IPS DF 6.9 (cell line): ENCODE measurements around the gene TANC1.

Source experiments
- DNase-seq: peaks from one replicate; pipeline ENCODE4 v3.0.0-alpha.2; 2013; ENCODE audit warnings: low read depth, low spot score
- H3K27ac ChIP-seq: one replicate; pipeline ENCODE4 v1.5.1; 2013; ENCODE audit warnings: low read length, control low read depth
- H3K27me3 ChIP-seq: 2 replicates; pipeline ENCODE4 v1.6.1; 2013; ENCODE audit warnings: mild to moderate bottlenecking, low read length; ENCODE audit not compliant: control insufficient read depth, insufficient read depth
- H3K36me3 ChIP-seq: 2 replicates; pipeline ENCODE4 v1.6.1; 2013; ENCODE audit warnings: low read length; ENCODE audit not compliant: control insufficient read depth, insufficient read depth
- H3K4me1 ChIP-seq: 2 replicates; pipeline ENCODE4 v1.6.1; 2013; ENCODE audit warnings: low read length; ENCODE audit not compliant: control insufficient read depth, insufficient read depth
- H3K4me3 ChIP-seq: 2 replicates; pipeline ENCODE4 v1.5.1; 2013; ENCODE audit warnings: mild to moderate bottlenecking, low read length
- H3K9me3 ChIP-seq: 2 replicates; pipeline ENCODE4 v1.6.1; 2013; ENCODE audit warnings: low read length, inconsistent platforms; ENCODE audit not compliant: control insufficient read depth, insufficient read depth
- WGBS: extraction: QIAGEN DNeasy Blood & Tissue Kit; methylation state at CpG from one replicate; pipeline ENCODE4 v1.1.7; 2013; ENCODE audit warnings: mixed read lengths, missing lambda C conversion rate; ENCODE audit not compliant: insufficient read length, insufficient coverage; 5-methylcytosine and 5-hydroxymethylcytosine counted together

The TANC1 gene

DNA sequence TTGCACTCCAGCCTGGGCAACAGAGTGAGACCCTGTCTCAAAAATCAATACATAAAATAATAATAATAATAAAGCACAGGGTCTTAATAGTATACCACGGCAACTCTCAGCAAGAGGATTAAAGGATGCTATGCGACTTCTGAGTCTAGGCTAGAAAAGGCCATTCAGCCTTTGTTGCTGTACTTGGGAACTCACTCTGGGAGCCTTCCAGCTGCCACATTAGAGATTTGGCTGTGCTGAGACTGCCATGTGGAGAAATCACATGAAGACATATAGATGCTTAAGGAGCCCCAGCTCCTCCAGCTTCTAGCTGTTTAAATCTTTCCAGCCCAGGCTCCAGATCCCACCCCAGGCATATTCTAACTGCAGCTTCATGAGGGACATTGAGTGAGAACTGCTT is 8.2 kb upstream of the TANC1 start:
- H3K4me1 ChIP-seq = no peaks in the 10 kb centered on the region
- no CpG with 5 or more reads among the region's 2 CpGs for WGBS
- no peak overlapping the region for H3K4me3 ChIP-seq
- no peak for DNase-seq
- H3K36me3 ChIP-seq = no peaks in the 10 kb centered on the region
- no peak overlapping the region for H3K27ac ChIP-seq
- no peaks in the 10 kb centered on the region for H3K9me3 ChIP-seq
- H3K27me3 ChIP-seq = no peaks in the 10 kb centered on the region

DNA sequence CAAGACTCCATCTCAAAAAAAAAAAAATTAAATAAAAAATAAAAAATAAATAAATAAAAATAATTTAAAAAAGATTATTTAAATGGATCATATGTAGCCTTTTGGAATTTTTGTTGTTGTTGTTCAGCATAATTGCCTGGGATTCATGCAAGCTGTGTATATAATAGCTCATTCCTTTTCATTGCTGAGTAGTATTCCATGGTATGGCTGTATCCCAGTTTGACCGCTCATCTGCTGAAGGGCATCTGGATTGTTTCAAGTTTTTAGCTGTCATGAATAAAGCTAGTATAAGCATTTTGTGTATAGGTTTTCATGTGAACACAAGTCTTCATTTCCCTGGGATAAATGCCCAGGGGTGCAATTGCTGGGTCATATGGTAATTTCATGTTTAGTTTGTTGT is 6.4 kb upstream of the TANC1 start:
- no CpG with 5 or more reads among the region's 1 CpG for WGBS
- no peaks in the 10 kb centered on the region for H3K36me3 ChIP-seq
- no peaks in the 10 kb centered on the region for H3K9me3 ChIP-seq
- H3K27me3 ChIP-seq = no peaks in the 10 kb centered on the region
- no peak overlapping the region for H3K27ac ChIP-seq
- H3K4me1 ChIP-seq = no peaks in the 10 kb centered on the region
- DNase-seq = no peak
- H3K4me3 ChIP-seq = no peak overlapping the region

DNA sequence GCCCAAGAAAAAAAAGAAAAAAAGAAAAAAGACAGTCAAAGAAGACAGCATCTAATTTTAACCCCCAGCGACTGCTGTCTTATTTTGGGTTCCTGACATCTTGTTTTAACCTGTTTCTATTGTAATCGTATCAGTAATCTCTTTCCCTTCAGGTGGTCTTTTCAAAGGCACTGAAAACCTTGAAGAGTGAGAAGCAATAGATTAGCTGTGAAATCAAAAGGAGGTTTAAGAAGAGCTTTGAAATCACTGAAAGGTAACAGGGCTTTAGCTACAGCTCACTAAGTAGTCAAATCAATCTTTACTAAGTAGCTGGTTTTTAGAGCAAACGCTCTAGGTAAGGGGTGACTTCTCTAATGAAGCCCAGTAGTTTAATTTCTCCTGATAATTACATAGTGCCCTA is 5.4 kb upstream of the TANC1 start:
- no peaks in the 10 kb centered on the region for H3K9me3 ChIP-seq
- H3K27ac ChIP-seq = no peak overlapping the region
- no peaks in the 10 kb centered on the region for H3K4me1 ChIP-seq
- no peak for DNase-seq
- H3K27me3 ChIP-seq = peaks cover 1% of the 10 kb centered on the region; the same call in 1 of the 2 replicates
- WGBS = no CpG with 5 or more reads among the region's 3 CpGs
- H3K36me3 ChIP-seq = no peaks in the 10 kb centered on the region
- H3K4me3 ChIP-seq = no peak overlapping the region

DNA sequence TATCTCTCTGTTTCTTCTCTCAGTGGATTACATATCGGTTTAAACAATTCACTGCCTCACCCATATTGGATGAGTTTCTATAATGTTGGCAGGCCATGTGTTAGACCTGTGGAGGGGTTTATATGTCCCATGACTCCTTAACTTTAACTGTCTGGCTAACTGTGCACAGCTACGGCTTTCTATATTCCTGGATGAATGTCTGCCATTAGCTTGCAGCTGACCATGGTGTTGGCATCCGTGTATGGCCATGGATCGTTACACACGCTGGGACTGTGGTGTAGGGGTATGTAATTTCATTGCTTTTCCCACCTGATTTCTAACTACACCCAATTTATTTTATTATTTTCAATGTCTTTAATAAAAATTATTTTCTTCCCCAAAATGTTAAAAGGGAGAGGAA is 3.3 kb upstream of the TANC1 start:
- Histone ChIP-seq H3K36me3 (no peaks in the 10 kb centered on the region), H3K27ac (no peak overlapping the region), H3K27me3 (peaks cover 7% of the 10 kb centered on the region; the same call in 1 of the 2 replicates), H3K9me3 (no peaks in the 10 kb centered on the region), H3K4me3 (no peak overlapping the region), H3K4me1 (no peaks in the 10 kb centered on the region)
- DNase-seq = no peak
- no CpG with 5 or more reads among the region's 5 CpGs for WGBS

DNA sequence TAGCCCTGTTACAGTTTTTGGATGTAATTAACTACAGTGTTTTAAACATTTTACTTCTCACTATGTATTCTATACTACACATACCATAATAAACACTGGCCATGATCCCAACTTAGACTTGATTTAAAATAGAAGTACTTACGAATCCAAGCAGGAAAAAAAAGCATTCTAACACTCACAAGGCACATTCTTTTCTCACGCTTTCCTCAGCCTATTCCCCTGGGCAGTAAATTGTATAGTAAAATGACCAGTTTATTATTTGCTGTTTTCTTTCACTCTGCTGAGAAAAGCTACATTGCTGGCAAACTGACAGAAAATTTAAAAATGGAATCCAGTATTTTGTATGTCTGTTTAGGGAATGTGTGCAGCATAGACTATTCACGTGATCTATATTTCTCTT is 2.8 kb upstream of the TANC1 start:
- WGBS = no CpG with 5 or more reads among the region's 3 CpGs
- peaks cover 12% of the 10 kb centered on the region; the same call in 1 of the 2 replicates for H3K27me3 ChIP-seq
- DNase-seq = no peak

DNA sequence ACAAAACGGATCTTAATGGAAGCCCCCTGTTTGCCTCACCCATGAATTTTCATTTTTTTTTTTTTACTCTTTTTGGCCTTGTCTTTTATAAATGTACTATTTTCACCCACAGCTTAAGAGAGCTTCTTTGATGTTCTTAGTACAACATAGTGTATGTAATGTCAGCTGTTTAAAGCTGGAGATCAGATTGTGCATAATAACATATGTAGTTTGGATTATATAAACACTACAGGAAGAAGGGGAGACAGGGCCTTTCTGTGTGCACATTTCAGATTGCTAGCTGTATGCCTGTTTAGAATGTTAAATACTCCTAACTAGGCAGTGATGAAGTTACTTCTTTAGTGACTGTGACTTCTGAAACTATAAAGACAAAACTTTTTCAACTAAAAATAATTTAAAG is 2.1 kb upstream of the TANC1 start:
- no peak overlapping the region for H3K4me3 ChIP-seq
- H3K4me1 ChIP-seq = no peaks in the 10 kb centered on the region
- no peak for DNase-seq
- WGBS = no CpG with 5 or more reads among the region's 1 CpG
- peaks cover 13% of the 10 kb centered on the region; the same call in 1 of the 2 replicates for H3K27me3 ChIP-seq
- H3K27ac ChIP-seq = no peak overlapping the region
- H3K9me3 ChIP-seq = no peaks in the 10 kb centered on the region
- no peaks in the 10 kb centered on the region for H3K36me3 ChIP-seq

More for the DNA sequence above, 2.8 kb upstream of the TANC1 start:
- Histone ChIP-seq H3K9me3 (no peaks in the 10 kb centered on the region), H3K4me3 (no peak overlapping the region), H3K27ac (no peak overlapping the region), H3K4me1 (no peaks in the 10 kb centered on the region), H3K36me3 (no peaks in the 10 kb centered on the region)

DNA sequence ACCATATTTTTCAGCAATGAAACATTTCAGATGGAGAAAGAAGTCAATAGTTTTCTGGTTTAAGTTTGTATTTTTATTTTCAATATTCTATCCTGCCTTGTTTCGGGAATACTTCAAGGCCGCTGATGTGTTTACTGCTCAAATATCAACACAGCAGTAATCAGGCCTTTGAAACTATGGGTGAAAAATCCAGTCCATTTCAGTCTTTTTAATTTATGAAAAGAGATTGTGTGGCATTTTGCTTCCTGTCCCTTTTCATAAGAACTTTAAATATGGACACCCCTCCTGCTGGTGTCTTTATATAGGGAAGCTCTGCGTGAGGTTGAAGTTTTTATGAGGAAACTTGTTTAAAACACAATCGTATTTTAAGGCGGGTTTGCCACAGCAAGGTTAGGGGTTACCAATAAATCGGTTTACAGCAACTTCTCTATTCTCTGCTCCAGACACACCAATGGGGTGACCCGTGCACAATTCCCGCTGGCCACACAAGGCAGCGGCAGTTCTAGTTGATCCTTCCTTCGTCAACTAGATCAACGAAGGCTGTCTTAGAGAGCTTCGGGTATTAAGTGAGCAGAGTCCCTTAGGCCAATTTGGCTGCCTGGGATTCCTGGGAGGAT is 1.2 kb upstream of the TANC1 start:
- H3K4me1 ChIP-seq = no peaks in the 10 kb centered on the region
- peak overlapping the region; percentile 61; the same call in 1 of the 2 replicates for H3K4me3 ChIP-seq
- H3K36me3 ChIP-seq = no peaks in the 10 kb centered on the region
- no peaks in the 10 kb centered on the region for H3K9me3 ChIP-seq
- peaks cover 13% of the 10 kb centered on the region; the same call in 1 of the 2 replicates for H3K27me3 ChIP-seq
- no peak overlapping the region for H3K27ac ChIP-seq
- DNase-seq = no peak
- WGBS = no CpG with 5 or more reads among the region's 12 CpGs

DNA sequence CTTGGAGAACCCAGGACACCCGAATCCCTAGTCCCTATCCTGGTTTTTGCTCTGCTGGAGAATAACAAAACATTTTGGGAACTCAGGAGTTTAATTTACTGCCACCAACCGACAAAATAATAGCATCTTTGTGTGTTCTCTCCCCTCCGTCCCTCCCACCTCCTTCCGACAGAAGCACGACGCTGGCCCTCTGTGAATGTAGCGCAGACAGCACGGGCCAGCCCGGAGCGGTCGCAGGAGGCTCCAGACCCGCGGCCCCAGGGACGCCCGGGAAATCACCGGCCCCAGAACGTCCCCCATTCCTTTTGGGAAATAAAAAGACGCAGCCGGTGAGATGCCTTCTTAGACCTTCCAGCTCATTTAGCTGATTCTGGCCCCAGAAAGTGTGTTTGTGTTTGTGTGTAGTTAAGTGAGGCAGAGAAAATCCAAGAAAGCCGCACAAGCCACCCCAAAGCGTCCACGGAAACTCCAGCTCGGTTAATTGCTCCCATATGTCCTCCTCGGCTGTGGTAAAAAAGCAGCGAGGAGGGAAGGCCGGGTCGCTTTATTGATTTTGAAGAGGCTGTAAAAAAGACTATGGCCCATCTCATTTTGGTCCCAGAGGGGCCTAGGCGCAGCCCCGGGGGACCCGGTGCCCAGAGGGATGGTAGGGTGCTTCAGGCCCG is 577 bp upstream of the TANC1 start:
- no peaks in the 10 kb centered on the region for H3K36me3 ChIP-seq
- H3K4me1 ChIP-seq = no peaks in the 10 kb centered on the region
- WGBS = no CpG with 5 or more reads among the region's 31 CpGs
- peak overlapping the region; percentile 61; the same call in 1 of the 2 replicates for H3K4me3 ChIP-seq
- H3K9me3 ChIP-seq = no peaks in the 10 kb centered on the region
- H3K27ac ChIP-seq = no peak overlapping the region
- peaks cover 13% of the 10 kb centered on the region; the same call in 1 of the 2 replicates for H3K27me3 ChIP-seq
- DNase-seq = no peak

DNA sequence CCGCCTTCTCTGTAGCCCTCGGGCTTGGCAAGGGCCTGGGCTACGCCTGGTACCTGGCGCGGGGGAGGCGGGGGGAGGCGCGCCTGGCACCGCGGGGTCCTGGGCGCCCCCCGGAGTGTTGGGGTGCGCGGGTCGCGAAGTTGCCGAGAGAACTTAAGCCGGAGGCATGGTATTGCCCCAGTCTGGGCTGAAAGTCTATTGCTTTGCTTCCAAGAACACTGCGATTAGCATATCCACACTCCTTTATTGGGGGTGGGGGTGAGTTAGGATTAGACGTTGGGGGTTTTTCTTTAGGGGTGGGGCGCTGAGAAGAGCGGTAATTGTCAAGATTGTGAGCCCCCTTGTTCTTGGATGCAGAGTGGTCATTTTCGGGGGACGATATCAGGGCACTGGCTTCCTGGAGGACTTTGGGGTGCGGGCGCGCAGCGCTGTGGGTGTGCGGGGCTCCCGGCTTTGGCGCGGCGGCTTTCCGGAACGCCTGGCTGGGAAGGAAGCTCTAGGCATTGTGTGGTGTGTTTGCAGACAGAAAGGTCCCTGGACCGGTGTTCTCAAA is 798 bp downstream of the TANC1 start:
- peak overlapping the region; percentile 61; the same call in 1 of the 2 replicates for H3K4me3 ChIP-seq
- no peak overlapping the region for H3K27ac ChIP-seq
- DNase-seq = no peak
- peaks cover 13% of the 10 kb centered on the region; the same call in 1 of the 2 replicates for H3K27me3 ChIP-seq
- no peaks in the 10 kb centered on the region for H3K4me1 ChIP-seq
- no CpG with 5 or more reads among the region's 36 CpGs for WGBS
- no peaks in the 10 kb centered on the region for H3K36me3 ChIP-seq
- H3K9me3 ChIP-seq = no peaks in the 10 kb centered on the region

DNA sequence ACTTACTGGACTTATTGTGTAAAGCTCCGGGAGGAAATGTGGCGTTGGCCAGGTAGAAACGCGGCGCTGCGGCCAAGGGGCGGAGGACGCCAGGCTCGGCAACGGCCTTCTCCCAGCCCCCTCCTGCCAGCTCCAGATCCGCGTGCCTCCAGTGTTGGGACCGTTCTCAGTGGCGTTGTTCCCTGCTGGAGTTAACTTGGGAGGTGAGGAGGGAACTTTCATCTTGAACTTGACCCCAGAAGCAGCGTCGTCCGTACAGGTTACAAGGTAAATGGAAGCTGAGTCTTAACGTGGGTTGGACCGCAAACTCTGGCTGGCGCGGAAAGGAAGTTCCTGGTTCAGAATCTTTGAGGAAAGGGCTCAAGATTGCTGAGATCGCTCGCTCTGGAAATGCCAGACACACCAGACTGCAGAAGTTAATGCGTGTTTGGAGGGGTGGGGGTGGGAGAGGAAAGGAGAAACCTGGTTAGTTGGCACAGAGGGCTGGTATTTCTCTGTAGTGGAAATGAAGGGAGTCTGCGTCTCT is 1.3 kb downstream of the TANC1 start:
- H3K4me1 ChIP-seq = no peaks in the 10 kb centered on the region

More for the DNA sequence above, 1.3 kb downstream of the TANC1 start:
- H3K27ac ChIP-seq = no peak overlapping the region
- no peak for DNase-seq
- peaks cover 13% of the 10 kb centered on the region; the same call in 1 of the 2 replicates for H3K27me3 ChIP-seq
- H3K9me3 ChIP-seq = no peaks in the 10 kb centered on the region
- no peaks in the 10 kb centered on the region for H3K36me3 ChIP-seq
- H3K4me3 ChIP-seq = peak overlapping the region; percentile 61; the same call in 1 of the 2 replicates
- no CpG with 5 or more reads among the region's 25 CpGs for WGBS
